22Rv1 (cell line): Measurements from ENCODE around the gene RASSF8.

Experiments
- CTCF ChIP-seq: fragments of 450-650 bp; IDR thresholded peaks from 2 replicates; pipeline ENCODE4 v1.5.1; 2017; ENCODE audit warnings: mild to moderate bottlenecking
- ZFX ChIP-seq: fragments of 450-650 bp; IDR thresholded peaks from 2 replicates; pipeline ENCODE4 v1.6.1; 2017; ENCODE audit warnings: antibody characterized with exemption, borderline replicate concordance

- TF ChIP-seq CTCF (no peak), ZFX (no peak)
These were observed 27.1 kb downstream of the RASSF8 start for GRCh38 chr12:25985316-25986175.
